ENCODE results near the gene VRK3.

- TF ChIP-seq, protein P1, sequence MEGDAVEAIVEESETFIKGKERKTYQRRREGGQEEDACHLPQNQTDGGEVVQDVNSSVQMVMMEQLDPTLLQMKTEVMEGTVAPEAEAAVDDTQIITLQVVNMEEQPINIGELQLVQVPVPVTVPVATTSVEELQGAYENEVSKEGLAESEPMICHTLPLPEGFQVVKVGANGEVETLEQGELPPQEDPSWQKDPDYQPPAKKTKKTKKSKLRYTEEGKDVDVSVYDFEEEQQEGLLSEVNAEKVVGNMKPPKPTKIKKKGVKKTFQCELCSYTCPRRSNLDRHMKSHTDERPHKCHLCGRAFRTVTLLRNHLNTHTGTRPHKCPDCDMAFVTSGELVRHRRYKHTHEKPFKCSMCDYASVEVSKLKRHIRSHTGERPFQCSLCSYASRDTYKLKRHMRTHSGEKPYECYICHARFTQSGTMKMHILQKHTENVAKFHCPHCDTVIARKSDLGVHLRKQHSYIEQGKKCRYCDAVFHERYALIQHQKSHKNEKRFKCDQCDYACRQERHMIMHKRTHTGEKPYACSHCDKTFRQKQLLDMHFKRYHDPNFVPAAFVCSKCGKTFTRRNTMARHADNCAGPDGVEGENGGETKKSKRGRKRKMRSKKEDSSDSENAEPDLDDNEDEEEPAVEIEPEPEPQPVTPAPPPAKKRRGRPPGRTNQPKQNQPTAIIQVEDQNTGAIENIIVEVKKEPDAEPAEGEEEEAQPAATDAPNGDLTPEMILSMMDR (conservative IDR thresholded peaks at IDR 0.05; ENCODE audit: low read length), result no peak
- no peak for TF ChIP-seq EZH2phosphoT487 (IDR thresholded peaks at IDR 0.05; ENCODE audit: borderline replicate concordance)
Observed at GRCh38 chr19:49971991-49972411, 53.2 kb downstream of the VRK3 start.
